HG02884 (cell line): Measurements from ENCODE around the gene ERO1A.

Experiments
- ATAC-seq: cut with Tn5 transposase; IDR thresholded peaks from one replicate; pipeline ENCODE4 v1.9.1; 2021; ENCODE audit warnings: mild to moderate bottlenecking, moderate library complexity; ENCODE audit not compliant: unreplicated experiment

Gene ERO1A

DNA sequence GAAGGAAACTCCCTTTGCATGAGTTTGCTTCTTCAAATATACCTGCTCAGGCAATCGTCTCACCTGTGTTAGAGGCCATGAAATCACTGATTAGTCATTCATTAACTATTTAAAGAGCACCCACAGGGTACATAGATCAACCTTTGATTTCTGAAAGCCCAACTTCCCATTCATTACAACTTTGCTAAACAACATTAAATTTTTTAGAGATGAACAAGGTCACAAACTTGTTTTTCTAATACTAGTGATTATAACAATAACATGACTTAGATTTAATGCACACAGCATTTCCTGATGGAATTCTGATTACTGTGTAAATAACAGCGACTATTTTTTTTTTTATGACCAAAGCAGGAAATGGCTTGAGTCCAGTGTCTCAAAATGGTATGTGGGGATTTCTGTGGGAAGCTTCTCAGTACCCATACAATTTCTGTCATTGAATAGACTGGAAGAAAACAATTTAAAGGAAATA lies 5.4 kb upstream of the ERO1A start:
- ATAC-seq, result no peak

- peak; percentile 57 for ATAC-seq
These were observed 437 bp downstream of the ERO1A start for GRCh38 chr14:52694761-52695480.

DNA sequence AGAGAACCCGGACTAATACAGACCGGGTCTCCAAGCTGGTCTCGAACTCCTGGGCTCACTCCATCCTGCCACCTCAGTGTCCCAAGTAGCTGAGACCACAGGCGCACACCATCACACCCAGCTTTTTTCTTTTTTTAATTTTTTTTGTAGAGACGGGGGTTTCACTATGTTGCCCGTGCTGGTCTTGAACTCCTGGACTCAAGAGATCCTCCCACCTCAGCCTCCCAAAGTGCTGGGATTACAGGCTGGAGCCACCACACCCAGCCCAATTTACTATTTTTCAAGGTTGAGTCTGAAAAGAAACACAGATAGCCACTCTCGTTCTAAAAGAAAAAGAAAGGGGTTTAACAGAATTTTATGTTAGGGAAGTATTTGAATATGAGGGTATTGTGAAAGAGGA lies 1.8 kb downstream of the ERO1A start:
- no peak for ATAC-seq

- ATAC-seq, result no peak
These were observed 2.3 kb downstream of the ERO1A start for GRCh38 chr14:52693036-52693435.

- no peak for ATAC-seq
These were observed 3.0 kb downstream of the ERO1A start for GRCh38 chr14:52692248-52692962.

DNA sequence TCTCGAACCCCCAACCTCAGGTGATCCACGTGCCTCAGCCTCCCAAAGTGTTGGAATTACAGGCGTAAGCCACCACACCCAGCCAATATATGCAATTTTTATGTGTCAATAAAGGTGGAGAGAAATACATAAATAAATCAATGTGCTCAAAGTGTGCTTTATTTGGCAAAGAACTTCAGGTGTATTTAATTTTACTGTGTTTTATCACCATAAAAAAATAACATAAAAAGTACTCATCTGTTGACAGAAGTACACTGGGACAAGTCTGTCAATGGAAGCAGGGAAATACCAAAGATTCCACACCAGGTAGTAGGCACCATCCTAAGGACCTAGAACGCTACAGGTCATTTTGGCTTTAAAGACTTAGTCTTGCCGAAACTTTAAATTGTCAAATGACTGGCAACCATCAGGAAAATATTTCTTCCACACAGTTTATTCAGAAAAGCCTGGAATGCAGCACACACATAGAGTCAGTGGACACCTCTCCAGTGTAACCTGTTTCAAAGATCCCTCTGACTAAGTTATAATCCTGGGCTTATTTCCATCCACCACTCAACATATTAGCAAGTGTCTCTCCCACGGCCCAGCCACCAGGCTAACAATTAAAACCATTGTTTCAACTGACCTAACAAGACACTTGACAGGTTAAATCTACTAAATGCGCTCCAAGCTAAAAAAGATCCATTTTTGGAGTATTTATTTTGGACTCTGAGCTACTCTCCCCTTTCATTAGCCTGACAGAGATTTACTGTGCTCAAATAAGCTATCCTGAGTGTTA lies 4.2 kb downstream of the ERO1A start:
- ATAC-seq, result no peak

DNA sequence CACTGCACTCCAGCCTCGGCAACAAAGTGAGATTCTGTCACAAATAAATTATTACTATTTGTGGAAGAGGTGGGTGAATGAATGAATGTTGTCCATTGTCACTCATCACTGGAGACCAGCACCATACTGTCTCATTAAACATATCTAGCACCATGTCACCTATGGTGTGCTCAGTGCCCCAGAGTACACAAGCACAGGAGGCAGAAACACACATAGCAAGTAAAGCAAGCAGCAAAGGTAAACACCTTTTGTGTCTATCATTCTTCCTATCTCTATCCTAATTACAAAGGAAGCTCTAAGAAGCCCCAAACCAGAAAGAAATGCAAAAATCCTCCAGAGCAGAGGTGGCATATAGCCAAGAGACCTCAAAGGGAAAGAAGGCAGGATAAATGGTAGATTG lies 9.2 kb downstream of the ERO1A start:
- ATAC-seq, result no peak

GRCh38 chr14:52683985-52684520 lies 11.3 kb downstream of the ERO1A start:
- ATAC-seq, result no peak

- ATAC-seq, result no peak
These were observed 16.8 kb downstream of the ERO1A start for GRCh38 chr14:52678591-52678990.

GRCh38 chr14:52663850-52664249 lies 31.5 kb downstream of the ERO1A start:
- no peak for ATAC-seq

- no peak for ATAC-seq
These were observed 34.0 kb downstream of the ERO1A start for GRCh38 chr14:52661314-52661713.

- no peak for ATAC-seq
These were observed 34.5 kb downstream of the ERO1A start for GRCh38 chr14:52660832-52661231.

DNA sequence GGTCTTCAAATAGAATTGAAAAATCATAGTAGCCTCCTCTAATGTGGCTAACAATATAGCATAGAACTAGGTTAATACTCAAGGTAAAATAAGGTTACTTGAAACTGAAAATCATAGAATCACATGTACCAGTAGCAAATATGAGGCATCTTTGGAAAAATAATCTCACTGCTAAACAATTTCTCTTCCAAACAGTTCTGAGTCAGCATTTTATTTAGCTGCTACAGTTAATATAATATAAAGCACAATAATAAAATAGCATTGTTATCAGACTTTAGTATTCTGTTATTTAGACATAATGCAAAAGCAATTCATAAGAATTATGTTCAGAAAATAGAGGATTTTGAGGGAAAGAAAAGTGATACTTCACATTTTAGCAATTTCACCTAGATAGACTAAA lies 35.0 kb downstream of the ERO1A start:
- no peak for ATAC-seq

DNA sequence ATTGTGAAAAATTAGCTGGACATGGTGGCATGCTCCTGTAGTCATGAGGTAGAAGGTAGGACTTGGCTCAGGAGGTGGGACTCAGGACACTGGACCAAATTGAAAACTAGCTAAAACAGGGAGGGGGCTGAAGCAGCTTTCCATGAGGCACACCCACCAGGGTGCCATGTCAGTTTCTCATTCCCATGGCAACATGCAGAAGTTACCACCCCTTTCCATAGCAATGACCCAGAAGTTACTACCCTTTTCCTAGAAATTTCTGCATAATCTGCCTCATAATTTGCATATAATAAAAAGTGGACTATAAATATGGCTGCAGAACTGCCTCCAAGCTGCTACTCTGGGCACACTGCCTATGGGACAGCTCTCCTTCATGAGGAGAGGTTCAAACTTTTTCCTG lies 38.5 kb downstream of the ERO1A start:
- ATAC-seq, result no peak

DNA sequence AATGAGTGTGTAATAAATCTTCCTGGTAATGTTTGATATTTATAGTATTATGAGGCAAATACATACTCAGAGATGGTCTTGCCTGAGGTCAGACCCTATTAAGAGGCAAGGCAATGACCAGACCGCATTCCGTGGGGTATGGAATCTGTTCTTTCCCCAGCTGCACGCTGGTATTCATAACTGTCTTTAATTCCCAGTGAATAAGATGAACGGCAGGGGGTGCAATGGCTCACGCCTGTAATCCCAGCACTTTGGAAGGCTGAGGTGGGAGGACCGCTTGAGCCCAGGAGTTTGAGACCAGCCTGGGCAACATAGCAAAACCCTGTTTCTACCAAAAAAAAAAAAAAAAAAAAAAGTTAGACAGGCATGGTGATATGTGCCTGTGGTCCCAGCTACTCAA lies 44.6 kb downstream of the ERO1A start:
- no peak for ATAC-seq

DNA sequence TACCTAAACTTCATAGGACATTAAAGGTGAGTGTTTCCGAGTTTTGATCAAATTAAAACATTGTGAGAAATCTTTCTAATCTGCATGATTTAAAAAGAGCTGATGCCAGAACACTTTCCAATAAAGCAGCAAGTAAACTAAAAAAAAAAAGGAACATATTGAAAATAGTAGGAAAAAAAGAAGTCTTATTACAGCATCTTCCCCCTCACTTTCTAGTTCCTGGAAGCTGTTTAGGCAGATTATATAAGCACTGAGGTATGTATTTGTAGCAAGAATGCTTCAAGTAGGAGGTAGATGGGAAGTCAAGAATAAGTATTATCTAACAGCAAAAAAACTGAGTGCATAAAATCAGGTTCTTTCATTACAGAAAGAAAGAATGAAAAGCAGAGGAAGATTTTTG lies 45.8 kb downstream of the ERO1A start:
- no peak for ATAC-seq

DNA sequence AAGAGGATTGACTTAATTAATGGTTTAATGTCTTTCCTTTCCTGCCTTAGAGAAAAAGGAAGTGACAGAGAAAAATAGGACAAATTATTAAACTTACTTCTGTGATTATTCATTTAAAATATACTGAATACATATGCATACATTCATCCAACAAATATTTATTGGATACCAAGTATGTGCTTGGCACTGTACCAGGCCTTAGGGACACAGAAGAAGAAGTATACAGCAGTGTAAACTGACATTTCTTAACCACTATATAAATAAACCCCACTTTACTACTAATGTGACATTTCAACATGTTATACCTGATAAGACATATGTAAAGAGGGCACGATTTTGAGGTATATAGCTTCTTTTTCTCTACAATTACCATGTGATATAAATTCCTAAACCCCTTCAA lies 53.6 kb downstream of the ERO1A start:
- ATAC-seq, result no peak

GRCh38 chr14:52640137-52640536 lies 55.2 kb downstream of the ERO1A start:
- ATAC-seq, result no peak

DNA sequence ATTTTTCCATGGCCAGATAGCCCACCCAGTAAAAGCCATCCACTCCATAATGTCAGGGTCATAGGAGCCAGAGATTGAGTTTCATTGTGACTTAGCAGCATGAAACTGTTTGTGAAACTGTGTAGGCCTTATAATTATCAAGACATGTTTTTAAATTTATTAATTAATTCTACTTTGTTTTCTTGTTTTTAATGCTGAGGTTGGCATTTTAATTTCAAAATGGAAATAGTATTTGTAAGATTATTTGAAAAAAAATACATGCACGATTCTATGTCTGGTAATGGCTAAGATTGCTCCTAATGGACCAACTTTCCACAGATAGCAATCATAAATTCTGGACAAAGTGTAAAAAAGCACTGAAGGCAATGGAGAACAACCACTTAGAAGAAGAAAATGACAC lies 75.7 kb downstream of the ERO1A start:
- no peak for ATAC-seq

GRCh38 chr14:52618602-52619001 lies 76.8 kb downstream of the ERO1A start:
- no peak for ATAC-seq

GRCh38 chr14:52610187-52610586 lies 85.2 kb downstream of the ERO1A start:
- no peak for ATAC-seq
